Stimulated activated CD4-positive, alpha-beta T cell treated with anti-CD3 and anti-CD28 coated beads, Interleukin-4, amount 100 ng/mL, for 1 hour (primary cell): ENCODE results near the gene PTPRJ.
"Not testable (repeated sequence)": the region's sequence is repeated elsewhere in the genome, so short reads cannot be mapped to it uniquely, and the experiment has no call there.

Experiments used
- DNase-seq: peaks from one replicate; pipeline ENCODE4 v3.0.0-alpha.2; 2020

The PTPRJ gene

DNA sequence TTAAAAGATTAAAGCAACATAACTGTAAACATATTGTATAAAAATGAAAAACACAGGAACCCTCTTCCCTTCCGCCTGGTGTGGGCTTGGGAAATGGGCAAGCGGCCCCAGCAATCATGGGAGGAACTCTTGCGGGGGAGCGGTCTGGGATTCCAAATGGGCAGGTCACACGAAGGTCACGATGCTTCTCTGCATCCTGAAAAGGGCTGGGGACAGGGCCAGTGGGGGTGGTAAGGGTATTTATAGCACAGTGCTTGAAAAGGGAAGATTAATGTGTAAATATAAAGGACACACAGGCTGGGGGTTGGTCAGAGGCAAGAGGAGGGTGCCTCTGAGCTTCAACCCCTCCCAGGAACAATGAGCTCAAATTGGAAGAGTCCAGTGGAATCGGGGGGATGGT, 189.4 kb downstream of the PTPRJ start:
- no peak for DNase-seq

DNA sequence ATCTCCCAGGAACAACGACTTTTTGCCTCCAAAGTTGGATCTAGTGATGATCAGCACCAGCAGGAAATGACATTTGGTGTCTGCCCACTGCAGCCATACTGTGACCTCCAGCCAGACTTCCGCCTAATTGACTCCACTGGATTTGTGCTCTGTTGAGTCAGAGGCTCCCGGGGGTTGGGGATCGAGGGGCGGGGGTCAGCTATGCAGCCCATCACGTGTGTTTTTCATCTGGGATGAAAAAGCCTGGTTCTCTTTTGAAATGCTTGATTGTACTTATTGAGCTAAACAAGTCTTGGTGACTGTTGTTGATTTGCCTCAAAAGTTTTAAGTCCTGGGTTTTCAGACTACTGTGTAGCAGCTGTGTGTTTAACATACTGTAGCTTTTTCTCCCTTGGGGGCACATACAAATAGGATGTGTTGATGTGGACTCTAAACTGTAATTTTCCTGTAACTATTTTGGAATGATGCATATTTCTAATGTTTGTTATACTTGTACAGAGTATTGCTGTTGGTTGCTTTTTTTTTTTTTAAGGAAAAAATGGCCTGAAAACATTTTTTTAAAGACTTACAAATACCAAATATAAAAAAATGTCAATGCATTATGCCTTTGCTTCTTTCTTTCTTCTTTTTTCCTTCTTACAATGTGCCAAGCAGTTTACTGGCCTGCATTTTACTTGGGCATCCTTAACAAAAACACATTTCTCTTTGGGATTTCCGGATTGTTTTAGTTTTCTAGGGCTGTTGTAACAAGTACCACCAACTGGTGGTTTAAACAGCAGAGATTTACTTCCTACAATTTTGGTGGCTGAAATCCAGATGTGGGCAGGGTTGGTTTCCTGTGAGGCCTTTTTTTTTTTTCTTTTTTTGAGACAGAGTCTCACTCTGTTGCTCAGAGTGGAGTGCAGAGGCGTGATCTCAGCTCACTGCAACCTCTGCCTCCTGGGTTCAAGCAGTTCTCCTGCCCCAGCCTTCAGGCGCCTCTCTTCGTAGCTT, 190.2 kb downstream of the PTPRJ start:
- no peak for DNase-seq

DNA sequence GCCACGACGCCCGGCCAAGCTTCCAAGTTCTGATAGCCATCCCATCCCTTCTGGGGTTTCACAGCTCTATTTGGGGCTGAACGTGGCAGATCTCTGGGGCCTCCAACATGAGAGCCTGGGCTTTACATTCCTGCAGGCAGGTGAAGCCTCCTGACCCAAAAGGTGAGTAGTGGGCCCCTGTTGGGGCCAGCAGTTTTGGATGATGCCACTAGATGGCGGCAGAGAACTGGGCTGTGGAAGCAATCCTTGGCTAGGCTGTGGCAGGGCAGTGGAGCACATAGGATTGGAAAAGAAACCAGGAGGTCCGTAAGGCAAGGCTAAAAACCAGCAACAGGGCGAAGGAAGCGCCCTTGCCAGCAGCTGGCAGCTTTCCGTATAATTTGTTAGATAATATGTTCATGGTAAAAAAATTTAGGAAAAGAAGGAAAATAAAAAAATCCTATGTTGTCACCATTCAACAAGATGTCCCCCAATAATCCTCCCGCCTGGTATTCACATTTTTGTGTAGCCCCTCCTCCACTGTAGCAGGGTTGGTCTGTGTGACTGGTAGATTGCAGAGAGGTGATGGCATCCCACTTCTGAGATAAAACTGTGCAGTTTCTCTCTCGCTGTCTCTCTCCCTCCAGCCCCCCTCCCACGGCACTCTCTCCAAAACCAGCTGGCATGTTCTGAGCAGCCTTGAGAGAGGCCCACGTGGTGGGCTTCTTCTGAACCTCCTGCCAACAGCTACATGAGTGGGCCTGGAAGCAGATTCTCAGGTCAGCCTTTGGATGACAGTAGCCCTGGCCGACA, 192.7 kb downstream of the PTPRJ start:
- peak; percentile 62 for DNase-seq

DNA sequence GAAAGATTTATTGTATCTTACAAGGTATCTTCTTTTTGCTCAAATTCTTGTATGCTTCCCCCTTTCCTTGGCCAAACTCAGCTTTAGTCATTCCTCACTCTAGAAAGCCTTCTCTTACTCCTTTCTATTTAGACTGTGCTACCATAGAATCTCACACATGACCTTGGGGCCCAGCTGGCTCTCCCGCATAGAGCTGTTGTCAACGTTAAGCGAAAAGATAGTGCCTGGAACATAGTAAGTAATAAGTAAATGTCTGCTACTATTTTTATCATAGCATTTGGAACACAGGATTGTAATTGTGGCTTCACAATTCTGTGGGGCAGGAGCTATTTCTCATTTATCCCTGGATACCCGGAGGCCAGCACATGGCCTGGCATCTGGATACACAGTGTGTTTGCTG, 197.3 kb downstream of the PTPRJ start:
- no peak for DNase-seq

DNA sequence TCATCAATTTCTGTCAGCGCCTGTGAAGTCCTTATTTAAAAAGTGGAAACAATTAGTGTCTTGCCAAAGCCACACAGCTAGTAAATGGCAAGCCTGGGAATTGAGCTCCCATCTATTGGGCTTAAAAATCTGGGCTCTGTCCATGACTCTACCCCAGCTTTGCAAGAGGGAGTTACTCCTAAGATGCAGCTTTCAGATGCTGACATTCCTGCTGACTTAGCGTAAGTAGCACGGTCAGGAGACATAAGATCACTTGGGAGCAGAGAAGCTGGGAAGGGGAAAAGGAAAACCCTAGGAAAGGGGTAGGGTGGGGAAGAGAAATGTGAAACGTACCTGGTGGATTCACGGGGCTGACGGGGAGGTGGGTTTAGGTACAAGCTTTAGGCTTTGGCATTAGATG, 200.3 kb downstream of the PTPRJ start:
- DNase-seq: no peak

DNA sequence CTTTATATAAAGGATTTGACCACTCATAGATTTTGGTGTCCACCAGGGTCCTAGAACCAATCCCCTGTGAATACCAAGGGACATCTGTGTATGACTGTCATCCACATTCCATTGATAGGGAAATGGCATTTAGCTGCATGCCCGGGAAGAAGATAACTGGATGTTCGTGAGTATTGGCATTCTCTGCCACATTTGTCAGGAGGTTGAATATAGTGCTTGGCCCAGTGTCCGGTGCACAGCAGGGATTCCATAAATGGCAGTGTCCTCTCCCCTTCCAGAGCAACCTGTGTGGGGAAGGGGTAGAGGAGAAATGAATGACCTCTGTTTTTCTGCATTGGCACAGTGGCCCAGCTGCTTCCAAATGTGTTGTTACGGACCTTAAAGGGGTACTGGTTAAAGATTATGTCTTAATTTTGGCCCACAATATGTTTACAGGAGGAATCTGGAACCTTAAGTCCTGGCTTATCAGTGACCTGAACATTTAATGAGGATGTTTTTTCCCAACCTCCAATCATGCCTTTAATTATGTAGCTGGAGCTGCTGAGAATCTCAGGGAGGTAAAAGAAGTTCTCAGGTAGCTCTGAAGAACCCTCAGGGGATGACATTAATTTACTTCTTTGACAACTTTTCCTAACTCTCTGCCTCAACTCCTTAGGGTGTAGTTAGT, 202.6 kb downstream of the PTPRJ start:
- no peak for DNase-seq

DNA sequence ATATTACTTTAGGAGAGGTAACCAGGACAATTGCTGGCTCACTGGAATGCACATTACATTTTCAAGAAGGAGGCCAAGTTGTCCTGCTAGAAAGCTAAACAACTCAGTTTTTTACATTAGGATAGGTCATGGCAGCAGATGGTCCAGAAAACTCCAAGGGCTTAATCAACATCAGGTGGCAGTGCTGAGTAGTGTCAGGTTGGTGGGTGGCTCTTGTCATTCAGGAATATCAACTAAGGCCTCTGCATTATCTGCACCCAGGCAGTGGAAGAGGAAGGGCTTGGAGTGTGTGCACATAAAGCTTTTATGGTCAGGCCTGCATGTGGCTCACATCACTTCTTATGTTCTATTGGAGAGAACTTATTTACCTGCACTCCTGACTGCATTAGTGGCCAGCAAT, 204.1 kb downstream of the PTPRJ start:
- no peak for DNase-seq

DNA sequence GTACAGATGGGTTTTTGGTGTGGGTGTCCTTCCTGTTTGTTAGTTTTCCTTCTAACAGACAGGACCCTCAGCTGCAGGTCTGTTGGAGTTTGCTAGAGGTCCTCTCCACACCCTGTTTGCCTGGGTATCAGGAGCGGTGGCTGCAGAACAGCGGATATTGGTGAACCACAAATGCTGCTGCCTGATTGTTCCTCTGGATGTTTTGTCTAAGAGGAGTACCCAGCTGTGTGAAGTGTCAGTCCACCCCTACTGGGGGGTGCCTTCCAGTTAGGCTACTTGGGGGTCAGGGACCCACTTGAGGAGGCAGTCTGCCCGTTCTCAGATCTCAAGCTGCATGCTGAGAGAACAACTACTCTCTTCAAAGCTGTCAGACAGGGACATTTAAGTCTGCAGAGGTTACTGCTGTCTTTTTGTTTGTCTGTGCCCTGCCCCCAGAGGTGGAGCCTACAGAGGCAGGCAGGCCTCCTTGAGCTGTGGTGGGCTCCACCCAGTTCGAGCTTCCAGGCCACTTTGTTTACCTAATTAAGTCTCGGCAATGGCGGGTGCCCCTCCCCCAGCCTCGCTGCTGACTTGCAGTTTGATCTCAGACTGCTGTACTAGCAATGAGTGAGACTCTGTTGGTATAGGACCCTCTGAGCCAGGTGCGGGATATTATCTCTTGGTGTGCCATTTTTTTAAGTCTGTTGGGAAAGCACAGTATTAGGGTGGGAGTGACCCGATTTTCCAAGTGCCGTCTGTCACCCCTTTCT, 210.7 kb downstream of the PTPRJ start:
- DNase-seq: not testable (repeated sequence)

DNA sequence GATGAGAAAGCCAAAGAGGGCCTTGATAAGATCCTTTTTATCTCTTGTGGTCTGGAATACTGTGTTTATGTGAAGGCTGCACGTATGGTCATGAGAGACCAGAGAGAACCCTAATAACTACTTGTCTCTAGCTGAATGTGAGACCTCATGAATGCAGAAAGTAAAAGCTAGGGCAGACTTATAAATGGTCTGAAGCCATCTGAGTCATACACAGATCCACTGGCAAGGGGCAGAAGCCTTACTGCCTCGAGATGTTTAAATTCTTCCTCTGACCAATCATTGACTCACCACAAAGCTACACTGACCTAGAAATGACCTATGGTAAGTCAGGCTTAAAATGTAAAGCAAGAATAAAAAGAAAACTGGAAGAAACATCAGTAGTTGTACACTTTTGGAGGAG, 213.5 kb downstream of the PTPRJ start:
- no peak for DNase-seq

DNA sequence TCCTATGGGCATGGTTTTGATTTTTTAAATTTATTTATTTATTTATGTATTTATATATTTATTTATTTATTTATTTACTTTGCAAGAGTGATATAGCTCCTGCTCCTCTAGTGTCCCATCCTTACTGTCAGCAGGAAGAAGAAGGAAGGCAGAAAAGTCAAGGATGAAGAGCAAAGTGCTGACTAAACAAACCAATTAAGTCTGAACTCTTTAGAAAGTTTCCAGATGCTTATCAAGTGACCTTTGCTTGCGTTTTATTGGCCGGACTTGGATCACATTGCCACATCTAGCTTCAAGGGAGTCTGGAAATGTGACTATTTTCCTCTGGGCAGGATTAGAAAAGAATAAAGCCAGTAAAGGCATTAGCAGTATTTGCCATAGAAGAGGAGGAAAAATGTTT, 227.5 kb downstream of the PTPRJ start:
- no peak for DNase-seq

DNA sequence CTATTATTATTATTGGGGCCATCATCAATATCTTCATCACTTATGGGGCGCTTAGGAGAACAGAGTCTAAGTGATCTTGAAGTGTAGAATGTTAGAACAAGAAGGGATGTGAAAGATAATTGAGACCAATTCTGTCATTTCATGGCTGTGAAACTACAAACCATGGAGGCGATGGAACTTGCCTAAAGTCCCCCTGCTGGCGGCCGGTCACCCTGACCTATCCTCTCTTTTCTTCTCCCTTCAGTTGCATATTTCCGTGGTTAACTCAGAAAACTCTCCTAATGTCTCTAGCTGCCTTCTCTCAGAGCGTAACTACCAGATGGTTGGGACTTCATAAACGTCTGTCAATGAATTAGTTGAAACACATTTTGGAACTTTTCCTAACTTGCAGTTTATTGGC, 229.7 kb downstream of the PTPRJ start:
- no peak for DNase-seq

DNA sequence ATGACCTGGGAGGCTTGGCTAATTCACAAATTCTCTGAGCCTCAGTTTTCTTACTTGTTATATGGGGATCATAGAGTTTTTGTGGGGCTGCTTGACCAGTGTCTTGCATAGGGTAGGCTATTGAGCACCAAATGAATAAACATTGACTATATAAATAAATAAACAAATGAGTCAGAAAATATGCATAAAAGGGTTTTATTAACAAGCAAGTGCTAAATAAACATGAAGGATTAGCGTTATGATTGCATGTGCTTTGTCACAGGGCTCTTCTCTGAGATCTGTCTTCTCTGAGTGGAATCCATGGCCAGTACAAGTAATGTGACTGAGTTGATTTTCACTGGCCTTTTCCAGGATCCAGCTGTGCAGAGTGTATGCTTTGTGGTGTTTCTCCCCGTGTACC, 236.2 kb downstream of the PTPRJ start, which contains the start of gene OR4B1:
Gene OR4B1, plus strand, starts transcription at position 301 of the 400 bp plus-strand sequence. Its CDS starts 0 bp downstream, at position 301.
- no peak for DNase-seq
